Fibroblast of mammary gland (primary cell): Measurements from ENCODE around the gene FOXK1.

Experiments used
- DNase-seq: peaks from one replicate; pipeline ENCODE4 v3.0.0-alpha.2; 2010; ENCODE audit warnings: low read depth
- H3K4me3 ChIP-seq: 2 replicates; pipeline ENCODE4 v1.5.1; 2011; ENCODE audit warnings: low read depth, mild to moderate bottlenecking, low read length, moderate library complexity; ENCODE audit not compliant: control insufficient read depth
- CTCF ChIP-seq: conservative IDR thresholded peaks from 2 replicates; pipeline ENCODE4 v1.5.1; 2011; ENCODE audit warnings: low read depth, low read length, inconsistent platforms; ENCODE audit not compliant: control insufficient read depth, insufficient read depth

FOXK1 gene

GRCh38 chr7:4699841-4700240 lies 17.7 kb downstream of the FOXK1 start:
- no peak for TF ChIP-seq CTCF
- no peak for DNase-seq
- H3K4me3 ChIP-seq = no peak overlapping the region

- no peak for TF ChIP-seq CTCF
- peak; percentile 97 for DNase-seq
- H3K4me3 ChIP-seq = no peak overlapping the region
Observed at GRCh38 chr7:4700577-4701235, 18.6 kb downstream of the FOXK1 start.

- no peak for DNase-seq
- no peak for TF ChIP-seq CTCF
- no peak overlapping the region for H3K4me3 ChIP-seq
Observed at GRCh38 chr7:4702961-4703512, 20.9 kb downstream of the FOXK1 start.

- DNase-seq = no peak
- no peak for TF ChIP-seq CTCF
- H3K4me3 ChIP-seq = no peak overlapping the region
Observed at GRCh38 chr7:4703532-4703931, 21.4 kb downstream of the FOXK1 start.

- no peak for DNase-seq
- no peak overlapping the region for H3K4me3 ChIP-seq
- no peak for TF ChIP-seq CTCF
Observed at GRCh38 chr7:4706384-4707216, 24.5 kb downstream of the FOXK1 start.

GRCh38 chr7:4707217-4707741 lies 25.2 kb downstream of the FOXK1 start:
- H3K4me3 ChIP-seq = no peak overlapping the region
- no peak for DNase-seq
- TF ChIP-seq CTCF = no peak
